GM18867 (cell line): Measurements from ENCODE around the gene RIMBP2.

Experiments used
- ATAC-seq: cut with Tn5 transposase; IDR thresholded peaks from one replicate; pipeline ENCODE4 v1.9.1; 2021; ENCODE audit warnings: mild to moderate bottlenecking, moderate library complexity; ENCODE audit not compliant: unreplicated experiment

Gene RIMBP2

GRCh38 chr12:130434560-130434959, 281.5 kb downstream of the RIMBP2 start:
- no peak for ATAC-seq

- ATAC-seq = no peak
These were observed 282.3 kb downstream of the RIMBP2 start for GRCh38 chr12:130433834-130434233.

- ATAC-seq = no peak
These were observed 282.7 kb downstream of the RIMBP2 start for GRCh38 chr12:130433411-130433810.

GRCh38 chr12:130431176-130431575, 284.9 kb downstream of the RIMBP2 start:
- ATAC-seq = no peak

GRCh38 chr12:130429656-130430505, 286.2 kb downstream of the RIMBP2 start:
- no peak for ATAC-seq

GRCh38 chr12:130428116-130428515, 288.0 kb downstream of the RIMBP2 start:
- ATAC-seq = no peak

- no peak for ATAC-seq
These were observed 288.7 kb downstream of the RIMBP2 start for GRCh38 chr12:130427381-130427887.

GRCh38 chr12:130425698-130426245, 290.3 kb downstream of the RIMBP2 start:
- no peak for ATAC-seq

GRCh38 chr12:130424858-130425697, 291.0 kb downstream of the RIMBP2 start:
- no peak for ATAC-seq

- no peak for ATAC-seq
These were observed 291.9 kb downstream of the RIMBP2 start for GRCh38 chr12:130423991-130424857.

- no peak for ATAC-seq
These were observed 293.0 kb downstream of the RIMBP2 start for GRCh38 chr12:130423136-130423535.

- ATAC-seq = no peak
These were observed 293.4 kb downstream of the RIMBP2 start for GRCh38 chr12:130422676-130423075.

- no peak for ATAC-seq
These were observed 294.2 kb downstream of the RIMBP2 start for GRCh38 chr12:130421896-130422295.

GRCh38 chr12:130420071-130420470, 296.0 kb downstream of the RIMBP2 start:
- no peak for ATAC-seq

- no peak for ATAC-seq
These were observed 297.0 kb downstream of the RIMBP2 start for GRCh38 chr12:130419116-130419515.

GRCh38 chr12:130418251-130418650, 297.8 kb downstream of the RIMBP2 start:
- ATAC-seq = no peak

GRCh38 chr12:130414381-130414780, 301.7 kb downstream of the RIMBP2 start:
- no peak for ATAC-seq

GRCh38 chr12:130413909-130414308, 302.2 kb downstream of the RIMBP2 start:
- no peak for ATAC-seq

- ATAC-seq = no peak
These were observed 303.7 kb downstream of the RIMBP2 start for GRCh38 chr12:130412384-130412783.

- ATAC-seq = no peak
These were observed 310.8 kb downstream of the RIMBP2 start for GRCh38 chr12:130405332-130405731.
